GM12878 (cell line): ENCODE data around the gene FXN. TPM values are rescaled to one million over a fixed set of nuclear protein-coding genes. Genes with fewer than 3 reads are reported as not detected.

ENCODE experiments used
- ATAC-seq: fragments of 200-7000 bp; cut with Tn5 transposase; 3 replicates; pipeline ENCODE4 v1.9.1; 2020; ENCODE audit warnings: mild to moderate bottlenecking, moderate library complexity
- BruUV-seq: library from RNA; stranded (reverse); fragments of 400-500 nt; replicated peaks from 2 replicates; lab custom pipeline; 2021; lab: Mats Ljungman, UMichigan
- CTCF ChIA-PET: fragments of 300-600 bp; sonication (Branson Sonifier 250); formaldehyde crosslinking; extraction: SDS; loops from one replicate; lab custom pipeline; 2021; ENCODE audit warnings: inconsistent platforms; lab: Yijun Ruan, JAX
- POLR2A ChIA-PET: fragments of 350-600 bp; formaldehyde crosslinking; extraction: SDS; loops from one replicate; lab custom pipeline; 2021; ENCODE audit warnings: inconsistent platforms; lab: Charles Lee
- RAD21 ChIA-PET: fragments of 300-600 bp; sonication (Branson Sonifier 250); formaldehyde crosslinking; loops from one replicate; lab custom pipeline; 2023; ENCODE audit warnings: antibody characterized with exemption; ENCODE audit not compliant: unreplicated experiment; lab: Charles Lee
- SMC1A ChIA-PET: fragments of 300-600 bp; sonication (Branson Sonifier 250); formaldehyde crosslinking; loops from one replicate; lab custom pipeline; 2023; ENCODE audit not compliant: unreplicated experiment, uncharacterized antibody; lab: Charles Lee
- DNase-seq: peaks from one replicate; pipeline ENCODE4 v3.0.0-alpha.2; 2011; ENCODE audit warnings: low read depth, low spot score
- FAIRE-seq: peaks from 3 replicates; lab custom pipeline; 2011; peaks lifted over from hg19 to GRCh38; lab: Jason Lieb, UNC
- H2AFZ ChIP-seq: 2 replicates; pipeline ENCODE4 v1.6.0; 2011; ENCODE audit warnings: low read depth, low read length, control low read depth; ENCODE audit not compliant: control insufficient read depth
- H3K27ac ChIP-seq: 2 replicates; pipeline ENCODE4 v1.5.1; 2011; ENCODE audit warnings: control low read depth; ENCODE audit not compliant: control insufficient read depth, insufficient read depth
- H3K27me3 ChIP-seq, 2 experiments: replicated peaks in 1 of 2; 2 replicates each; pipeline versions ENCODE4 v1.6.0 to v1.6.1; 2011; ENCODE audit warnings: low read length in 1 of 2; ENCODE audit not compliant: control insufficient read depth in 2 of 2, insufficient read depth in 2 of 2
- H3K36me3 ChIP-seq, 2 experiments: 2 replicates each; pipeline ENCODE4 v1.5.1; 2011; ENCODE audit warnings: low read length in 1 of 2; ENCODE audit not compliant: control insufficient read depth in 2 of 2, insufficient read depth in 2 of 2
- H3K4me1 ChIP-seq: 2 replicates; pipeline ENCODE4 v1.6.1; 2011; ENCODE audit warnings: mild to moderate bottlenecking, low read length, moderate library complexity, mixed read lengths; ENCODE audit not compliant: control insufficient read depth, insufficient read depth
- H3K4me2 ChIP-seq: 2 replicates; pipeline ENCODE4 v1.6.0; 2011; ENCODE audit warnings: control low read depth; ENCODE audit not compliant: control insufficient read depth, insufficient read depth
- H3K4me3 ChIP-seq: fragments of 200-600 bp; sonication (generic); 2 replicates; pipeline ENCODE4 v1.5.1; 2016
- H3K79me2 ChIP-seq: 2 replicates; pipeline ENCODE4 v1.6.0; 2011; ENCODE audit warnings: low read length; ENCODE audit not compliant: control insufficient read depth, insufficient read depth
- H3K9ac ChIP-seq: 2 replicates; pipeline ENCODE4 v1.8.0; 2011; ENCODE audit warnings: low read length, control low read depth, mixed read lengths; ENCODE audit not compliant: control insufficient read depth, insufficient read depth
- H3K9me3 ChIP-seq: replicated peaks from 3 replicates; pipeline ENCODE4 v1.5.1; 2011; ENCODE audit warnings: mild to moderate bottlenecking, low read length; ENCODE audit not compliant: control insufficient read depth, insufficient read depth
- H4K20me1 ChIP-seq: 2 replicates; pipeline ENCODE4 v1.6.0; 2011; ENCODE audit not compliant: control insufficient read depth, insufficient read depth
- CBX3 ChIP-seq: fragments of 200-600 bp; sonication (generic); IDR thresholded peaks from 2 replicates; pipeline ENCODE4 v1.6.1; 2016; ENCODE audit warnings: low read depth, borderline replicate concordance
- EZH2 ChIP-seq: IDR thresholded peaks from 2 replicates; pipeline ENCODE4 v1.6.1; 2012; ENCODE audit warnings: low read depth, mild to moderate bottlenecking, control low read depth, inconsistent platforms, low read length, borderline replicate concordance; ENCODE audit not compliant: control insufficient read depth
- HDGF ChIP-seq: fragments of 450-650 bp; IDR thresholded peaks from 2 replicates; pipeline ENCODE4 v1.6.1; 2016; ENCODE audit warnings: antibody characterized with exemption
- NR2C2 ChIP-seq: IDR thresholded peaks from 2 replicates; pipeline ENCODE4 v1.6.1; 2011; ENCODE audit warnings: borderline replicate concordance, low read depth; ENCODE audit not compliant: control insufficient read depth, insufficient read length
- PAX5 ChIP-seq: IDR thresholded peaks from 2 replicates; pipeline ENCODE4 v1.6.1; 2011; ENCODE audit warnings: low read depth, low read length, borderline replicate concordance
- RB1 ChIP-seq: fragments of 450-650 bp; formaldehyde crosslinking; IDR thresholded peaks from 2 replicates; pipeline ENCODE4 v1.6.1; 2017; ENCODE audit warnings: mild to moderate bottlenecking, borderline replicate concordance
- TCF12 ChIP-seq: IDR thresholded peaks from 2 replicates; pipeline ENCODE4 v1.6.1; 2011; ENCODE audit warnings: low read depth, mild to moderate bottlenecking, low read length
- YY1 ChIP-seq: IDR thresholded peaks from 2 replicates; pipeline ENCODE4 v1.6.1; 2011; ENCODE audit warnings: low read depth, mild to moderate bottlenecking, low read length
- ZNF687 ChIP-seq: fragments of 450-650 bp; IDR thresholded peaks from 2 replicates; pipeline ENCODE4 v1.6.1; 2017; ENCODE audit warnings: mild to moderate bottlenecking, moderate library complexity
- WGBS: methylation state at CpG from one replicate; pipeline ENCODE4 v1.1.6; 2016; ENCODE audit warnings: low lambda C conversion rate; ENCODE audit not compliant: insufficient replicate concordance, insufficient coverage; ENCODE audit errors: missing lambda C conversion rate; 5-methylcytosine and 5-hydroxymethylcytosine counted together
- in situ Hi-C: fragments of 300-500 bp; cut with MboI; formaldehyde crosslinking; loops from 9 replicates; pipeline ENCODE4 v1.14.3; 2018; ENCODE audit warnings: mixed read lengths
- intact Hi-C: fragments of 100-400 bp; cut with micrococcal nuclease; formaldehyde crosslinking; loops from one replicate; pipeline ENCODE4 v1.14.2; 2022; ENCODE audit not compliant: unreplicated experiment
- polyA plus RNA-seq, 11 experiments: library from polyadenylated mRNA; depleted of rRNA in 4 of 11; unstranded in 6 of 11; stranded (reverse) in 5 of 11; fragments of >200 nt; fragmentation: Nextera tagmentation in 4 of 11; fragmentation: Illumina TruSeq in 1 of 11; extraction: Ambion mirVana in 4 of 11; extraction: Trizol in 1 of 11; gene quantifications; 1 replicate in 1 of 11; 2 replicates in 10 of 11; pipeline versions ENCODE4 v1.2.1 to v1.2.3, GENCODE V29; 2011 to 2016; ENCODE audit warnings: inconsistent platforms in 2 of 11, missing spikeins in 2 of 11, low read depth in 1 of 11
- total RNA-seq, 4 experiments: library from RNA; depleted of rRNA in 3 of 4; stranded (reverse); fragments of >200 nt in 3 of 4; fragmentation: Illumina TruSeq in 1 of 4; extraction: Trizol in 1 of 4; gene quantifications; 2 replicates each; pipeline versions ENCODE4 v1.2.1 to v1.2.3, GENCODE V29; 2013 to 2021

Gene FXN
- total and polyA plus RNA-seq, 10 of the 15 experiments (the other 5 are each of a cell fraction or from before 2014, with no cell fraction given), result 7.3 to 78.0 (median 23.2) TPM

- CTCF ChIA-PET, result interaction anchor here (0.9 kb wide), 1 partner anchor 9 kb away, joined by 4 read pairs; no protein-coding TSS in a partner anchor
- ATAC-seq (no peak), FAIRE-seq (no peak), DNase-seq (no peak)
- Histone ChIP-seq H3K9me3 (no peaks in the 10 kb centered on the region), H3K27ac (no peak overlapping the region), H3K36me3 (no peaks in the 10 kb centered on the region), H3K4me3 (no peak overlapping the region), H4K20me1 (no peaks in the 10 kb centered on the region), H2AFZ (no peak overlapping the region), H3K27me3 (no peaks in the 10 kb centered on the region; a peak in 1 of 4 replicates), H3K79me2 (no peaks in the 10 kb centered on the region), H3K4me2 (no peak overlapping the region), H3K4me1 (no peaks in the 10 kb centered on the region), H3K9ac (no peak overlapping the region)
- POLR2A ChIA-PET, result no interaction called here
- BruUV-seq, result no TSS peak
- SMC1A ChIA-PET, result interaction anchor here (0.6 kb wide), 1 partner anchor 60 kb away, joined by 3 read pairs; no protein-coding TSS in a partner anchor
- RAD21 ChIA-PET, result no interaction called here
- intact Hi-C loops, result no loop called here
- 50% methylated on average over 16 of the region's 16 CpGs for WGBS
- no peak for TF ChIP-seq CBX3
- TF ChIP-seq YY1, result no peak
- TF ChIP-seq EZH2, result no peak
- no peak for TF ChIP-seq HDGF
- in situ Hi-C loops, result no loop called here
Observed at GRCh38 chr9:69130456-69131441, 95.2 kb downstream of the FXN start.

GRCh38 chr9:69131682-69132081 is 96.1 kb downstream of the FXN start:
- CTCF ChIA-PET, result no interaction called here
- intact Hi-C loops (no loop called here), in situ Hi-C loops (no loop called here)
- H4K20me1 ChIP-seq, result no peaks in the 10 kb centered on the region
- POLR2A ChIA-PET, result no interaction called here
- H3K9ac ChIP-seq, result no peak overlapping the region
- H3K79me2 ChIP-seq, result no peaks in the 10 kb centered on the region
- H3K4me2 ChIP-seq, result no peak overlapping the region
- ATAC-seq (no peak), FAIRE-seq (no peak), DNase-seq (no peak)
- H3K4me3 ChIP-seq, result no peak overlapping the region
- 0% methylated on average over 1 of the region's 1 CpG for WGBS
- no peaks in the 10 kb centered on the region for H3K36me3 ChIP-seq
- RAD21 ChIA-PET, result no interaction called here
- SMC1A ChIA-PET, result interaction anchor here (0.7 kb wide), 1 partner anchor 743 kb away, joined by 3 read pairs; no protein-coding TSS in a partner anchor
- no peaks in the 10 kb centered on the region for H3K9me3 ChIP-seq
- H3K4me1 ChIP-seq, result no peaks in the 10 kb centered on the region
- no peak overlapping the region for H3K27ac ChIP-seq
- no peaks in the 10 kb centered on the region; a peak in 1 of 4 replicates for H3K27me3 ChIP-seq
- no peak overlapping the region for H2AFZ ChIP-seq
- no TSS peak for BruUV-seq
- no peak for TF ChIP-seq NR2C2
- TF ChIP-seq PAX5, result no peak
- no peak for TF ChIP-seq TCF12
- no peak for TF ChIP-seq ZNF687
- TF ChIP-seq RB1, result no peak
